Activated CD4-positive, alpha-beta T cell treated with anti-CD3 and anti-CD28 coated beads for 24 hours (primary cell): ENCODE measurements around the gene DSC1.

Experiments
- DNase-seq, 2 donors: peaks; one replicate each; pipeline ENCODE4 v3.0.0-alpha.2; 2020; ENCODE audit warnings: low read depth in 2 of 2

DSC1 gene

GRCh38 chr18:31104444-31104843, 58.2 kb downstream of the DSC1 start:
- no peak for DNase-seq

- no peak for DNase-seq
Observed at GRCh38 chr18:31103423-31103822, 59.2 kb downstream of the DSC1 start.

- DNase-seq, result no peak
Observed at GRCh38 chr18:31102941-31103340, 59.7 kb downstream of the DSC1 start.

GRCh38 chr18:31102025-31102684, 60.5 kb downstream of the DSC1 start, which contains the start of gene DSC2:
DSC2 (minus strand) TSS chr18:31102421; CDS start chr18:31101971, 450 bp downstream.
- no peak for DNase-seq

GRCh38 chr18:31101183-31102024, 61.3 kb downstream of the DSC1 start:
- no peak for DNase-seq

GRCh38 chr18:31100436-31101182, 62.0 kb downstream of the DSC1 start:
- no peak for DNase-seq

GRCh38 chr18:31099450-31100230, 63.0 kb downstream of the DSC1 start:
- no peak for DNase-seq

- no peak for DNase-seq
Observed at GRCh38 chr18:31098878-31099277, 63.8 kb downstream of the DSC1 start.

GRCh38 chr18:31097666-31098065, 65.0 kb downstream of the DSC1 start:
- DNase-seq, result no peak

GRCh38 chr18:31093880-31094279, 68.8 kb downstream of the DSC1 start:
- DNase-seq, result no peak

- DNase-seq, result no peak
Observed at GRCh38 chr18:31093294-31093693, 69.4 kb downstream of the DSC1 start.

GRCh38 chr18:31091350-31091749, 71.3 kb downstream of the DSC1 start:
- no peak for DNase-seq

- no peak for DNase-seq
Observed at GRCh38 chr18:31088532-31088931, 74.1 kb downstream of the DSC1 start.

- DNase-seq, result no peak
Observed at GRCh38 chr18:31079973-31080372, 82.7 kb downstream of the DSC1 start.
